GM23248 (cell line): ENCODE results near the gene SEMA4D. TPM values are rescaled to one million over a fixed set of nuclear protein-coding genes. Genes with fewer than 3 reads are reported as not detected.

ENCODE experiments used
- DNase-seq: peaks from one replicate; pipeline ENCODE4 v3.0.0-alpha.2; 2015
- H2AFZ ChIP-seq: fragments of 200-600 bp; sonication (generic); 2 replicates; pipeline ENCODE4 v1.6.1; 2016; ENCODE audit warnings: antibody characterized with exemption
- H3F3A ChIP-seq: fragments of 200-600 bp; sonication (generic); 2 replicates; pipeline ENCODE4 v1.6.1; 2016; ENCODE audit warnings: mild to moderate bottlenecking, antibody characterized with exemption, mixed run types; ENCODE audit not compliant: insufficient read depth
- H3K27ac ChIP-seq: fragments of 200-600 bp; sonication (generic); 2 replicates; pipeline ENCODE4 v1.5.1; 2016; ENCODE audit warnings: mild to moderate bottlenecking
- H3K27me3 ChIP-seq: fragments of 200-600 bp; sonication (generic); replicated peaks from 2 replicates; pipeline ENCODE4 v1.6.1; 2016; ENCODE audit warnings: mild to moderate bottlenecking; ENCODE audit not compliant: insufficient read depth
- H3K36me3 ChIP-seq: fragments of 200-600 bp; sonication (generic); 2 replicates; pipeline ENCODE4 v1.6.1; 2016; ENCODE audit warnings: low read depth, mild to moderate bottlenecking
- H3K4me1 ChIP-seq: fragments of 200-600 bp; sonication (generic); 2 replicates; pipeline ENCODE4 v1.6.1; 2016; ENCODE audit warnings: mild to moderate bottlenecking; ENCODE audit not compliant: insufficient read depth
- H3K4me2 ChIP-seq: fragments of 200-600 bp; sonication (generic); one replicate; pipeline ENCODE4 v1.6.1; 2016; ENCODE audit warnings: mild to moderate bottlenecking; ENCODE audit not compliant: unreplicated experiment
- H3K4me3 ChIP-seq: fragments of 200-600 bp; sonication (generic); 2 replicates; pipeline ENCODE4 v1.5.1; 2016; ENCODE audit warnings: mild to moderate bottlenecking
- H3K79me2 ChIP-seq: fragments of 200-600 bp; sonication (generic); 2 replicates; pipeline ENCODE4 v1.6.1; 2016; ENCODE audit warnings: mild to moderate bottlenecking; ENCODE audit not compliant: insufficient read depth
- H3K9ac ChIP-seq: fragments of 200-600 bp; sonication (generic); 2 replicates; pipeline ENCODE4 v1.6.1; 2016; ENCODE audit warnings: mild to moderate bottlenecking
- H3K9me2 ChIP-seq: fragments of 200-600 bp; sonication (generic); 2 replicates; pipeline ENCODE4 v1.6.1; 2016; ENCODE audit warnings: mixed run types, mild to moderate bottlenecking, moderate library complexity; ENCODE audit not compliant: insufficient read depth
- H3K9me3 ChIP-seq: fragments of 200-600 bp; sonication (generic); one replicate; pipeline ENCODE4 v1.6.1; 2017; ENCODE audit warnings: low read depth
- H4K20me1 ChIP-seq: fragments of 200-600 bp; sonication (generic); 2 replicates; pipeline ENCODE4 v1.6.0; 2016; ENCODE audit not compliant: insufficient read depth
- EZH2 ChIP-seq: fragments of 200-600 bp; sonication (generic); IDR thresholded peaks from 2 replicates; pipeline ENCODE4 v1.6.1; 2018; ENCODE audit warnings: antibody characterized with exemption, mild to moderate bottlenecking; ENCODE audit not compliant: insufficient read depth, poor library complexity, severe bottlenecking
- EZH2phosphoT487 ChIP-seq: fragments of 200-600 bp; sonication (generic); IDR thresholded peaks from 2 replicates; pipeline ENCODE4 v1.6.1; 2018; ENCODE audit warnings: antibody characterized with exemption, moderate library complexity, mild to moderate bottlenecking, low read depth; ENCODE audit not compliant: insufficient read depth
- WGBS, 2 experiments: methylation state at CpG; one replicate each; pipeline ENCODE4 v1.1.6; 2015 to 2017; ENCODE audit warnings: low lambda C conversion rate in 2 of 2, low coverage in 1 of 2; ENCODE audit errors: missing lambda C conversion rate in 2 of 2; 5-methylcytosine and 5-hydroxymethylcytosine counted together
- in situ Hi-C: fragments of 300-500 bp; cut with MboI; formaldehyde crosslinking; loops from 2 replicates; pipeline ENCODE4 v1.15.0; 2020
- polyA plus RNA-seq: library from polyadenylated mRNA; unstranded; fragments of >200 nt; fragmentation: Nextera tagmentation; extraction: Ambion mirVana; gene quantifications from 2 replicates; pipeline ENCODE4 v1.2.1, GENCODE V29; 2016
- total RNA-seq: library from RNA; depleted of rRNA; stranded (reverse); fragments of >200 nt; shearing (Covaris generic); gene quantifications from 2 replicates; pipeline ENCODE4 v1.2.3, GENCODE V29; 2014

SEMA4D gene
- total and polyA plus RNA-seq, 2 experiments from 2014 or later: 0.11 TPM

- H3K9me3 ChIP-seq: no peaks in the 10 kb centered on the region
- peaks cover 12% of the 10 kb centered on the region for H3K27me3 ChIP-seq
- no peaks in the 10 kb centered on the region for H3K79me2 ChIP-seq
- H3K36me3 ChIP-seq: no peaks in the 10 kb centered on the region
- 42 to 51% methylated on average over 6 of the region's 6 CpGs for WGBS, 2 experiments
- H3K4me1 ChIP-seq: no peaks in the 10 kb centered on the region
- H3K9me2 ChIP-seq: no peaks in the 10 kb centered on the region
- in situ Hi-C loops: no loop called here
- no peaks in the 10 kb centered on the region for H4K20me1 ChIP-seq
- no peak overlapping the region for H3K27ac ChIP-seq
- no peak for TF ChIP-seq EZH2
- TF ChIP-seq EZH2phosphoT487: no peak
- no peaks in the 10 kb centered on the region for H3F3A ChIP-seq
- no peak for DNase-seq
- no peak overlapping the region for H3K4me2 ChIP-seq
- H2AFZ ChIP-seq: no peak overlapping the region
- no peak overlapping the region for H3K4me3 ChIP-seq
- H3K9ac ChIP-seq: no peak overlapping the region
These were observed 4.2 kb upstream of the SEMA4D start for GRCh38 chr9:89502038-89502601.

GRCh38 chr9:89501311-89501898, 3.5 kb upstream of the SEMA4D start:
- H3F3A ChIP-seq: no peaks in the 10 kb centered on the region

GRCh38 chr9:89500008-89500407, 2.1 kb upstream of the SEMA4D start:
- TF ChIP-seq EZH2 (no peak), EZH2phosphoT487 (no peak)
- in situ Hi-C loops: no loop called here
- Histone ChIP-seq H3K36me3 (no peaks in the 10 kb centered on the region), H2AFZ (no peak overlapping the region), H3F3A (no peaks in the 10 kb centered on the region), H3K9me2 (no peaks in the 10 kb centered on the region), H3K79me2 (no peaks in the 10 kb centered on the region), H4K20me1 (no peaks in the 10 kb centered on the region), H3K27ac (no peak overlapping the region), H3K9ac (no peak overlapping the region), H3K4me3 (no peak overlapping the region), H3K9me3 (no peaks in the 10 kb centered on the region), H3K27me3 (peaks cover 12% of the 10 kb centered on the region), H3K4me1 (no peaks in the 10 kb centered on the region), H3K4me2 (no peak overlapping the region)
- 78 to 97% methylated on average over 5 of the region's 5 CpGs for WGBS, 2 experiments
- DNase-seq: no peak

More at GRCh38 chr9:89501311-89501898, 3.5 kb upstream of the SEMA4D start:
- no peak for DNase-seq
- no peak overlapping the region for H3K27ac ChIP-seq
- H3K4me2 ChIP-seq: no peak overlapping the region
- H3K79me2 ChIP-seq: no peaks in the 10 kb centered on the region
- H3K27me3 ChIP-seq: peaks cover 12% of the 10 kb centered on the region
- H3K36me3 ChIP-seq: no peaks in the 10 kb centered on the region
- TF ChIP-seq EZH2phosphoT487 (no peak), EZH2 (no peak)
- no peaks in the 10 kb centered on the region for H3K4me1 ChIP-seq
- WGBS, 2 experiments: 63 to 65% methylated on average over 12 of the region's 12 CpGs
- no peaks in the 10 kb centered on the region for H3K9me3 ChIP-seq
- no peaks in the 10 kb centered on the region for H3K9me2 ChIP-seq
- H2AFZ ChIP-seq: no peak overlapping the region
- H3K4me3 ChIP-seq: no peak overlapping the region
- H3K9ac ChIP-seq: no peak overlapping the region
- in situ Hi-C loops: no loop called here
- no peaks in the 10 kb centered on the region for H4K20me1 ChIP-seq

- TF ChIP-seq EZH2 (no peak), EZH2phosphoT487 (no peak)
- no peak overlapping the region for H3K27ac ChIP-seq
- H3K4me2 ChIP-seq: no peak overlapping the region
- peaks cover 12% of the 10 kb centered on the region for H3K27me3 ChIP-seq
- H3K4me3 ChIP-seq: no peak overlapping the region
- H3K79me2 ChIP-seq: no peaks in the 10 kb centered on the region
- no peaks in the 10 kb centered on the region for H4K20me1 ChIP-seq
- H3K36me3 ChIP-seq: no peaks in the 10 kb centered on the region
- no peaks in the 10 kb centered on the region for H3F3A ChIP-seq
- no peak for DNase-seq
- no peaks in the 10 kb centered on the region for H3K4me1 ChIP-seq
- H2AFZ ChIP-seq: no peak overlapping the region
- no peak overlapping the region for H3K9ac ChIP-seq
- WGBS, 2 experiments: 79 to 84% methylated on average over 7 of the region's 7 CpGs
- in situ Hi-C loops: no loop called here
- no peaks in the 10 kb centered on the region for H3K9me3 ChIP-seq
- no peaks in the 10 kb centered on the region for H3K9me2 ChIP-seq
These were observed 1.1 kb upstream of the SEMA4D start for GRCh38 chr9:89498852-89499480.
